BE2C (cell line): ENCODE measurements around the gene DRAP1.

Source experiments
- DNase-seq: peaks from one replicate; pipeline ENCODE4 v3.0.0-alpha.2; 2020
- H3K27me3 ChIP-seq: fragments of 250-450 bp; sonication (Bioruptor Pico); 2 replicates; pipeline ENCODE4 v1.5.1; 2020; ENCODE audit warnings: mild to moderate bottlenecking
- H3K36me3 ChIP-seq: fragments of 250-450 bp; sonication (Bioruptor Pico); 2 replicates; pipeline ENCODE4 v1.5.1; 2020; ENCODE audit warnings: mild to moderate bottlenecking
- H3K4me1 ChIP-seq: fragments of 250-450 bp; sonication (Bioruptor Pico); 2 replicates; pipeline ENCODE4 v1.5.1; 2020
- H3K4me3 ChIP-seq: 2 replicates; pipeline ENCODE4 v1.5.1; 2011; ENCODE audit warnings: low read depth, low read length
- H3K9me3 ChIP-seq: fragments of 250-450 bp; sonication (Bioruptor Pico); 2 replicates; pipeline ENCODE4 v1.5.1; 2020
- CTCF ChIP-seq: IDR thresholded peaks from 2 replicates; pipeline ENCODE4 v1.5.1; 2012; ENCODE audit warnings: mild to moderate bottlenecking, low read depth, low read length

DRAP1 gene

GRCh38 chr11:65968600-65969482, 49.6 kb downstream of the DRAP1 start:
- Histone ChIP-seq H3K4me3 (no peak overlapping the region), H3K9me3 (no peaks in the 10 kb centered on the region), H3K27me3 (no peaks in the 10 kb centered on the region), H3K4me1 (no peaks in the 10 kb centered on the region), H3K36me3 (peaks cover 51% of the 10 kb centered on the region)
- no peak for TF ChIP-seq CTCF
- no peak for DNase-seq
